ENCODE results near the gene CDK6.

CDK6 gene

DNA sequence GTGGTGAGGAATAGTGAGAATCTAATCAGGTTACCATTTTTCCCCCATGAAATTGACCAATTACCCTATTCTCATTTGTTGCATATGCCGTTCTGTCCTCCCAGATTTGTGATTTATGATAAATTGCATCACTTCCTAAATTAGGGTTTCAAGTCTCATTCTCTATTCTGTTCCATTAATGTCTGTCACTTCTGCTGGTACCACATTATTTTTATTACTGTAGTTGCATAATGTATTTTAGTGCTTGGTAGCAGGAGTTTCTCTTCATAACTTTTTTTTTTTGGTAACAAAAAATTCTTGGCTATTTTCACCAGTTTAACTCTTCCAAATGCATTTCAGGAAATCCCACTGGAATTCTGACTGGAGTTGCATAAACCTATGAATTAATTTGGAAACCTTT, 202.2 kb downstream of the CDK6 start:
- no peak overlapping the region for H2AFZ ChIP-seq (ENCODE audit: low read depth, low read length)
- H4K20me1 ChIP-seq (ENCODE audit: insufficient read depth, low read length): no peaks in the 10 kb centered on the region
- peaks cover 48% of the 10 kb centered on the region for H3K36me3 ChIP-seq (ENCODE audit: insufficient read depth, low read length)
- peak overlapping the region; percentile 39 for H3K9ac ChIP-seq (ENCODE audit: low read depth, low read length)
- TF ChIP-seq, protein P1, sequence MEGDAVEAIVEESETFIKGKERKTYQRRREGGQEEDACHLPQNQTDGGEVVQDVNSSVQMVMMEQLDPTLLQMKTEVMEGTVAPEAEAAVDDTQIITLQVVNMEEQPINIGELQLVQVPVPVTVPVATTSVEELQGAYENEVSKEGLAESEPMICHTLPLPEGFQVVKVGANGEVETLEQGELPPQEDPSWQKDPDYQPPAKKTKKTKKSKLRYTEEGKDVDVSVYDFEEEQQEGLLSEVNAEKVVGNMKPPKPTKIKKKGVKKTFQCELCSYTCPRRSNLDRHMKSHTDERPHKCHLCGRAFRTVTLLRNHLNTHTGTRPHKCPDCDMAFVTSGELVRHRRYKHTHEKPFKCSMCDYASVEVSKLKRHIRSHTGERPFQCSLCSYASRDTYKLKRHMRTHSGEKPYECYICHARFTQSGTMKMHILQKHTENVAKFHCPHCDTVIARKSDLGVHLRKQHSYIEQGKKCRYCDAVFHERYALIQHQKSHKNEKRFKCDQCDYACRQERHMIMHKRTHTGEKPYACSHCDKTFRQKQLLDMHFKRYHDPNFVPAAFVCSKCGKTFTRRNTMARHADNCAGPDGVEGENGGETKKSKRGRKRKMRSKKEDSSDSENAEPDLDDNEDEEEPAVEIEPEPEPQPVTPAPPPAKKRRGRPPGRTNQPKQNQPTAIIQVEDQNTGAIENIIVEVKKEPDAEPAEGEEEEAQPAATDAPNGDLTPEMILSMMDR (IDR thresholded peaks at IDR 0.05; ENCODE audit: borderline replicate concordance, extremely low read depth, low read length, poor library complexity, severe bottlenecking): no peak
- TF ChIP-seq EZH2 (IDR thresholded peaks at IDR 0.05; ENCODE audit: borderline replicate concordance, low read depth, low read length, severe bottlenecking): no peak
- no peaks in the 10 kb centered on the region for H3K27me3 ChIP-seq (ENCODE audit: insufficient read depth, low read length, poor library complexity)
- peak overlapping the region; percentile 99 for H3K27ac ChIP-seq (ENCODE audit: low read length)
- DNase-seq: no peak
- no peaks in the 10 kb centered on the region for H3K9me3 ChIP-seq (ENCODE audit: insufficient read depth, low read length, severe bottlenecking)
- 0 out of 4 replicates have a peak overlapping the region, but pooled peaks of 1 of the 2 experiments have one; percentile 5 for H3K4me3 ChIP-seq (ENCODE audit: low read depth in 1 of 2, low read length in 2 of 2)
- ATAC-seq (ENCODE audit: insufficient read depth, low read depth): no peak
- peaks cover 100% of the 10 kb centered on the region for H3K79me2 ChIP-seq (ENCODE audit: insufficient read depth, low read length)
- H3K4me1 ChIP-seq (ENCODE audit: insufficient read depth, low read length): peaks cover 90% of the 10 kb centered on the region
- H3K4me2 ChIP-seq (ENCODE audit: insufficient read depth, low read length): peak overlapping the region; percentile 44

DNA sequence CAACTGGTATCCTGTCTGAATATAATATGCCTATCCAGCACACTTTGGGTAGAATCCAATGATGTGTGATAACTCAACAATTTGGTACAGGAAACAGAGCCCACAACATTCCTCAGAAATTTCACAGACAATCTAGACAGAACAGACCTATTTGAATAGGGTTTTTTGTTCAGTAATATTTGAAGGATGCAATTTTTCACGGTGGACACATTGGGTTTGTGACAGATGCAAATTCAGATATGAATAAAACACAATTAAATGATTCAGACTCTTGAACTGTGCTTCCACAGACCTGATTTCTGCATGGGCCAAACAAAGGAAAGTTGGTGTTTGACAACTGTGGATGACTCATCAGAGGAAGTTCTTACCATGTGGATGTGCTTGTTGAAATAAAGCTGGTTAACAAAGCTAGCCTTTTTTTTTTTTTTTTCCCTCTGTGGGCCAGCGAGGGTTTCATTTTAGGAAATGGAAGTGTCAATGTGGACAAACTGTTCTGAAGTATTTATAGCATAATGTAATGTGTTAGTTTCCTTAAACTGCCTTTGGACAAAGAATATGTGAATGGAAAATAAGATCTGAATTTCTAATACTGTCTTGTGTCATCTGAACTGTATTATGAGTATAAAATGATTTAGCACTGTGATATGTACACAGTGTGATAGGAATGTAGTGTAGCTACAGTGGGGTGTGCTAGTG, 203.0 kb downstream of the CDK6 start:
- no peak for TF ChIP-seq EZH2 (IDR thresholded peaks at IDR 0.05; ENCODE audit: borderline replicate concordance, low read depth, low read length, severe bottlenecking)
- TF ChIP-seq, protein P1 (IDR thresholded peaks at IDR 0.05; ENCODE audit: borderline replicate concordance, extremely low read depth, low read length, poor library complexity, severe bottlenecking): no peak
- H3K36me3 ChIP-seq (ENCODE audit: insufficient read depth, low read length): peaks cover 51% of the 10 kb centered on the region

DNA sequence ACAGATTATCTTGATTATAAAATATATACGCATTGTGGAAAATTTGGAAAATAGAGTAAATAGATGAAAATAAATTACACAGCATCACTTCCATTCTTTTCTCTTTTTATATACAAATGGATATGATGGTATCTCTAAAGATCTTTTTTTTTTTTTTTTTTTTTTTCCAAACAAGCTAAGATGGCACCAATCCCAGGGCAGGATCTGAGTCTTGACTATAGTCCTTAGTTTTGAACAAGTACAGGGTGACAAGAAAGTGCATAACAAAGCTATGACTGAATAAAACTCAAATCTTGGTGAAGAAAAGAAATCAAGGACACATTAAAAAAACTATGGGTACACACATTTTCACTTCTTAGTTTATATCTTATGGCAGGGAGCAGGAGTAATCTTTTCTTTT, 203.6 kb downstream of the CDK6 start:
- Histone ChIP-seq H3K79me2 (ENCODE audit: insufficient read depth, low read length) (peaks cover 100% of the 10 kb centered on the region), H3K9me3 (ENCODE audit: insufficient read depth, low read length, severe bottlenecking) (no peaks in the 10 kb centered on the region), H3K4me1 (ENCODE audit: insufficient read depth, low read length) (peaks cover 90% of the 10 kb centered on the region), H3K36me3 (ENCODE audit: insufficient read depth, low read length) (peaks cover 53% of the 10 kb centered on the region), H3K4me3 (ENCODE audit: low read depth in 1 of 2, low read length in 2 of 2) (no peak overlapping the region), H3K4me2 (ENCODE audit: insufficient read depth, low read length) (no peak overlapping the region), H3K9ac (ENCODE audit: low read depth, low read length) (peak overlapping the region; percentile 39), H2AFZ (ENCODE audit: low read depth, low read length) (no peak overlapping the region), H3K27ac (ENCODE audit: low read length) (peak overlapping the region; percentile 99), H4K20me1 (ENCODE audit: insufficient read depth, low read length) (no peaks in the 10 kb centered on the region), H3K27me3 (ENCODE audit: insufficient read depth, low read length, poor library complexity) (no peaks in the 10 kb centered on the region)
- no peak for TF ChIP-seq EZH2 (IDR thresholded peaks at IDR 0.05; ENCODE audit: borderline replicate concordance, low read depth, low read length, severe bottlenecking)
- TF ChIP-seq, protein P1 (IDR thresholded peaks at IDR 0.05; ENCODE audit: borderline replicate concordance, extremely low read depth, low read length, poor library complexity, severe bottlenecking): no peak
- ATAC-seq (ENCODE audit: insufficient read depth, low read depth) (no peak), DNase-seq (no peak)

More for the DNA sequence above, 203.0 kb downstream of the CDK6 start:
- Histone ChIP-seq H3K9ac (ENCODE audit: low read depth, low read length) (peak overlapping the region; percentile 39), H3K4me1 (ENCODE audit: insufficient read depth, low read length) (peaks cover 90% of the 10 kb centered on the region), H3K79me2 (ENCODE audit: insufficient read depth, low read length) (peaks cover 100% of the 10 kb centered on the region), H3K9me3 (ENCODE audit: insufficient read depth, low read length, severe bottlenecking) (no peaks in the 10 kb centered on the region), H3K4me3 (ENCODE audit: low read depth in 1 of 2, low read length in 2 of 2) (no peak overlapping the region), H3K27ac (ENCODE audit: low read length) (peak overlapping the region; percentile 99), H3K27me3 (ENCODE audit: insufficient read depth, low read length, poor library complexity) (no peaks in the 10 kb centered on the region), H2AFZ (ENCODE audit: low read depth, low read length) (no peak overlapping the region), H3K4me2 (ENCODE audit: insufficient read depth, low read length) (peak overlapping the region; percentile 44), H4K20me1 (ENCODE audit: insufficient read depth, low read length) (no peaks in the 10 kb centered on the region)
- DNase-seq: peak; percentile 55
- peak; percentile 69 for ATAC-seq (ENCODE audit: insufficient read depth, low read depth)
